ENCODE measurements around the gene ATXN3.

The ATXN3 gene

DNA sequence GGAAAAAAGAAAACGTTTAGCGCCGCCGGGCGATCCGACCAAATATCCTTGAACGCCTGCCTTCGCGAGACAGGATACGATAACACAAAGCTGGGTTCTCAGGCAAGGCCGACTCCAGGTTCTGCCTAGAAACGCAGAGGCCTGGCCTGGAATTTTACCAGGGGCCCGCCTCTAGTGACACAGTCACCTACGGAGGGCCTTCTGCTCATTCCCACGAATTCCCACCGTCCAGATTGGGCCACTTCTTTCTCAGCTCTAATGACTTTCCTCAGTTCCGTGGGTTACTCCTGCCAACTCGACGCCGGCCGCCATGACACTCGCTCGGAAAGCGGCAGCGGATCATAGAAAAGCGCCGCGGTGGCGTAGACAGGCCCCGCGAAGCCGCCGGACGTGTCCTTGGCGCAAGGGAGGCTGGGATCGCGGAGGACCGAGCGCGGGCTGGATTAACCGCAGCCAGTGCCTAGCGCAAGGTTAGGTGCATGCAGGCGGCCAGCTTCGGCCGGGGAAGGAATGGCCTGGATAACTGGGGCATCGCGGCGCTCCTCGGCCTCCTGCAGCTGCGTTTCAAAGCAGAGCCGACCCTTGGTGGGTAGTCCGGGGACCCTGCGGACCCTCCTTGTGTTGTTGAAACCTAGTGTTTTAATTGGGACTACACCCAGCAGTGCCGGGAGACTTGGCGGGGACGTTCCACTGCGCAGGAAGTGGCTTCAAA lies 66.5 kb downstream of the ATXN3 start, which contains the start of gene TRIP11 (continued):
- TF ChIP-seq, protein P1, sequence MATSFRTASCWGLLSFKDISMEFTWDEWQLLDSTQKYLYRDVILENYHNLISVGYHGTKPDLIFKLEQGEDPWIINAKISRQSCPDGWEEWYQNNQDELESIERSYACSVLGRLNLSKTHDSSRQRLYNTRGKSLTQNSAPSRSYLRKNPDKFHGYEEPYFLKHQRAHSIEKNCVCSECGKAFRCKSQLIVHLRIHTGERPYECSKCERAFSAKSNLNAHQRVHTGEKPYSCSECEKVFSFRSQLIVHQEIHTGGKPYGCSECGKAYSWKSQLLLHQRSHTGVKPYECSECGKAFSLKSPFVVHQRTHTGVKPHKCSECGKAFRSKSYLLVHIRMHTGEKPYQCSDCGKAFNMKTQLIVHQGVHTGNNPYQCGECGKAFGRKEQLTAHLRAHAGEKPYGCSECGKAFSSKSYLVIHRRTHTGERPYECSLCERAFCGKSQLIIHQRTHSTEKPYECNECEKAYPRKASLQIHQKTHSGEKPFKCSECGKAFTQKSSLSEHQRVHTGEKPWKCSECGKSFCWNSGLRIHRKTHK (tag by site-specific recombination; IDR thresholded peaks at IDR 0.05), result no peak
- no peak for TF ChIP-seq ZNF747 (tag by site-specific recombination; IDR thresholded peaks at IDR 0.05)
- TF ChIP-seq ZNF292 (tag by site-specific recombination; IDR thresholded peaks at IDR 0.05; ENCODE audit: borderline replicate concordance, low read depth), result no peak
- TF ChIP-seq ZNF707 (tag by site-specific recombination; IDR thresholded peaks at IDR 0.05), result no peak
- TF ChIP-seq ZNF132 (tag by site-specific recombination; IDR thresholded peaks at IDR 0.05; ENCODE audit: borderline replicate concordance), result no peak
- TF ChIP-seq, protein P2, sequence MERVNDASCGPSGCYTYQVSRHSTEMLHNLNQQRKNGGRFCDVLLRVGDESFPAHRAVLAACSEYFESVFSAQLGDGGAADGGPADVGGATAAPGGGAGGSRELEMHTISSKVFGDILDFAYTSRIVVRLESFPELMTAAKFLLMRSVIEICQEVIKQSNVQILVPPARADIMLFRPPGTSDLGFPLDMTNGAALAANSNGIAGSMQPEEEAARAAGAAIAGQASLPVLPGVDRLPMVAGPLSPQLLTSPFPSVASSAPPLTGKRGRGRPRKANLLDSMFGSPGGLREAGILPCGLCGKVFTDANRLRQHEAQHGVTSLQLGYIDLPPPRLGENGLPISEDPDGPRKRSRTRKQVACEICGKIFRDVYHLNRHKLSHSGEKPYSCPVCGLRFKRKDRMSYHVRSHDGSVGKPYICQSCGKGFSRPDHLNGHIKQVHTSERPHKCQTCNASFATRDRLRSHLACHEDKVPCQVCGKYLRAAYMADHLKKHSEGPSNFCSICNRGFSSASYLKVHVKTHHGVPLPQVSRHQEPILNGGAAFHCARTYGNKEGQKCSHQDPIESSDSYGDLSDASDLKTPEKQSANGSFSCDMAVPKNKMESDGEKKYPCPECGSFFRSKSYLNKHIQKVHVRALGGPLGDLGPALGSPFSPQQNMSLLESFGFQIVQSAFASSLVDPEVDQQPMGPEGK (tag by site-specific recombination; IDR thresholded peaks at IDR 0.05), result no peak
- TF ChIP-seq, protein P3, sequence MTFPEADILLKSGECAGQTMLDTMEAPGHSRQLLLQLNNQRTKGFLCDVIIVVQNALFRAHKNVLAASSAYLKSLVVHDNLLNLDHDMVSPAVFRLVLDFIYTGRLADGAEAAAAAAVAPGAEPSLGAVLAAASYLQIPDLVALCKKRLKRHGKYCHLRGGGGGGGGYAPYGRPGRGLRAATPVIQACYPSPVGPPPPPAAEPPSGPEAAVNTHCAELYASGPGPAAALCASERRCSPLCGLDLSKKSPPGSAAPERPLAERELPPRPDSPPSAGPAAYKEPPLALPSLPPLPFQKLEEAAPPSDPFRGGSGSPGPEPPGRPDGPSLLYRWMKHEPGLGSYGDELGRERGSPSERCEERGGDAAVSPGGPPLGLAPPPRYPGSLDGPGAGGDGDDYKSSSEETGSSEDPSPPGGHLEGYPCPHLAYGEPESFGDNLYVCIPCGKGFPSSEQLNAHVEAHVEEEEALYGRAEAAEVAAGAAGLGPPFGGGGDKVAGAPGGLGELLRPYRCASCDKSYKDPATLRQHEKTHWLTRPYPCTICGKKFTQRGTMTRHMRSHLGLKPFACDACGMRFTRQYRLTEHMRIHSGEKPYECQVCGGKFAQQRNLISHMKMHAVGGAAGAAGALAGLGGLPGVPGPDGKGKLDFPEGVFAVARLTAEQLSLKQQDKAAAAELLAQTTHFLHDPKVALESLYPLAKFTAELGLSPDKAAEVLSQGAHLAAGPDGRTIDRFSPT (tag by site-specific recombination; IDR thresholded peaks at IDR 0.05), result no peak
- peak; percentile 77 for TF ChIP-seq ZXDB (tag by site-specific recombination; IDR thresholded peaks at IDR 0.05)
- TF ChIP-seq RBAK (tag by site-specific recombination; IDR thresholded peaks at IDR 0.05), result no peak
- TF ChIP-seq, protein P4, sequence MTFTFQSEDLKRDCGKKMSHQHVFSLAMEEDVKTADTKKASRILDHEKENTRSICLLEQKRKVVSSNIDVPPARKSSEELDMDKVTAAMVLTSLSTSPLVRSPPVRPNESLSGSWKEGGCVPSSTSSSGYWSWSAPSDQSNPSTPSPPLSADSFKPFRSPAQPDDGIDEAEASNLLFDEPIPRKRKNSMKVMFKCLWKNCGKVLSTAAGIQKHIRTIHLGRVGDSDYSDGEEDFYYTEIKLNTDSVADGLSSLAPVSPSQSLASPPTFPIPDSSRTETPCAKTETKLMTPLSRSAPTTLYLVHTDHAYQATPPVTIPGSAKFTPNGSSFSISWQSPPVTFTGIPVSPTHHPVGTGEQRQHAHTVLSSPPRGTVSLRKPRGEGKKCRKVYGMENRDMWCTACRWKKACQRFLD (tag by site-specific recombination; IDR thresholded peaks at IDR 0.05), result no peak
- TF ChIP-seq ZNF426 (tag by site-specific recombination; IDR thresholded peaks at IDR 0.05), result no peak
- TF ChIP-seq ZNF221 (tag by site-specific recombination; IDR thresholded peaks at IDR 0.05; ENCODE audit: borderline replicate concordance), result no peak
- no peak for TF ChIP-seq ZNF621 (tag by site-specific recombination; IDR thresholded peaks at IDR 0.05)
- TF ChIP-seq ZNF140 (tag by site-specific recombination; IDR thresholded peaks at IDR 0.05), result no peak
- TF ChIP-seq, protein P5, sequence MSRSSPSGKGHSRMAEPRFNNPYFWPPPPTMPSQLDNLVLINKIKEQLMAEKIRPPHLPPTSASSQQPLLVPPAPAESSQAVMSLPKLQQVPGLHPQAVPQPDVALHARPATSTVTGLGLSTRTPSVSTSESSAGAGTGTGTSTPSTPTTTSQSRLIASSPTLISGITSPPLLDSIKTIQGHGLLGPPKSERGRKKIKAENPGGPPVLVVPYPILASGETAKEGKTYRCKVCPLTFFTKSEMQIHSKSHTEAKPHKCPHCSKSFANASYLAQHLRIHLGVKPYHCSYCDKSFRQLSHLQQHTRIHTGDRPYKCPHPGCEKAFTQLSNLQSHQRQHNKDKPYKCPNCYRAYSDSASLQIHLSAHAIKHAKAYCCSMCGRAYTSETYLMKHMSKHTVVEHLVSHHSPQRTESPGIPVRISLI (tag by site-specific recombination; IDR thresholded peaks at IDR 0.05), result no peak
- no peak for TF ChIP-seq ZNF571 (tag by site-specific recombination; IDR thresholded peaks at IDR 0.05)
- TF ChIP-seq, protein P6, sequence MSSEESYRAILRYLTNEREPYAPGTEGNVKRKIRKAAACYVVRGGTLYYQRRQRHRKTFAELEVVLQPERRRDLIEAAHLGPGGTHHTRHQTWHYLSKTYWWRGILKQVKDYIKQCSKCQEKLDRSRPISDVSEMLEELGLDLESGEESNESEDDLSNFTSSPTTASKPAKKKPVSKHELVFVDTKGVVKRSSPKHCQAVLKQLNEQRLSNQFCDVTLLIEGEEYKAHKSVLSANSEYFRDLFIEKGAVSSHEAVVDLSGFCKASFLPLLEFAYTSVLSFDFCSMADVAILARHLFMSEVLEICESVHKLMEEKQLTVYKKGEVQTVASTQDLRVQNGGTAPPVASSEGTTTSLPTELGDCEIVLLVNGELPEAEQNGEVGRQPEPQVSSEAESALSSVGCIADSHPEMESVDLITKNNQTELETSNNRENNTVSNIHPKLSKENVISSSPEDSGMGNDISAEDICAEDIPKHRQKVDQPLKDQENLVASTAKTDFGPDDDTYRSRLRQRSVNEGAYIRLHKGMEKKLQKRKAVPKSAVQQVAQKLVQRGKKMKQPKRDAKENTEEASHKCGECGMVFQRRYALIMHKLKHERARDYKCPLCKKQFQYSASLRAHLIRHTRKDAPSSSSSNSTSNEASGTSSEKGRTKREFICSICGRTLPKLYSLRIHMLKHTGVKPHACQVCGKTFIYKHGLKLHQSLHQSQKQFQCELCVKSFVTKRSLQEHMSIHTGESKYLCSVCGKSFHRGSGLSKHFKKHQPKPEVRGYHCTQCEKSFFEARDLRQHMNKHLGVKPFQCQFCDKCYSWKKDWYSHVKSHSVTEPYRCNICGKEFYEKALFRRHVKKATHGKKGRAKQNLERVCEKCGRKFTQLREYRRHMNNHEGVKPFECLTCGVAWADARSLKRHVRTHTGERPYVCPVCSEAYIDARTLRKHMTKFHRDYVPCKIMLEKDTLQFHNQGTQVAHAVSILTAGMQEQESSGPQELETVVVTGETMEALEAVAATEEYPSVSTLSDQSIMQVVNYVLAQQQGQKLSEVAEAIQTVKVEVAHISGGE (tag by site-specific recombination; conservative IDR thresholded peaks at IDR 0.05; ENCODE audit: low read depth), result peak; percentile 65
- TF ChIP-seq ZNF658 (tag by site-specific recombination; IDR thresholded peaks at IDR 0.05), result no peak
- TF ChIP-seq, protein P7, sequence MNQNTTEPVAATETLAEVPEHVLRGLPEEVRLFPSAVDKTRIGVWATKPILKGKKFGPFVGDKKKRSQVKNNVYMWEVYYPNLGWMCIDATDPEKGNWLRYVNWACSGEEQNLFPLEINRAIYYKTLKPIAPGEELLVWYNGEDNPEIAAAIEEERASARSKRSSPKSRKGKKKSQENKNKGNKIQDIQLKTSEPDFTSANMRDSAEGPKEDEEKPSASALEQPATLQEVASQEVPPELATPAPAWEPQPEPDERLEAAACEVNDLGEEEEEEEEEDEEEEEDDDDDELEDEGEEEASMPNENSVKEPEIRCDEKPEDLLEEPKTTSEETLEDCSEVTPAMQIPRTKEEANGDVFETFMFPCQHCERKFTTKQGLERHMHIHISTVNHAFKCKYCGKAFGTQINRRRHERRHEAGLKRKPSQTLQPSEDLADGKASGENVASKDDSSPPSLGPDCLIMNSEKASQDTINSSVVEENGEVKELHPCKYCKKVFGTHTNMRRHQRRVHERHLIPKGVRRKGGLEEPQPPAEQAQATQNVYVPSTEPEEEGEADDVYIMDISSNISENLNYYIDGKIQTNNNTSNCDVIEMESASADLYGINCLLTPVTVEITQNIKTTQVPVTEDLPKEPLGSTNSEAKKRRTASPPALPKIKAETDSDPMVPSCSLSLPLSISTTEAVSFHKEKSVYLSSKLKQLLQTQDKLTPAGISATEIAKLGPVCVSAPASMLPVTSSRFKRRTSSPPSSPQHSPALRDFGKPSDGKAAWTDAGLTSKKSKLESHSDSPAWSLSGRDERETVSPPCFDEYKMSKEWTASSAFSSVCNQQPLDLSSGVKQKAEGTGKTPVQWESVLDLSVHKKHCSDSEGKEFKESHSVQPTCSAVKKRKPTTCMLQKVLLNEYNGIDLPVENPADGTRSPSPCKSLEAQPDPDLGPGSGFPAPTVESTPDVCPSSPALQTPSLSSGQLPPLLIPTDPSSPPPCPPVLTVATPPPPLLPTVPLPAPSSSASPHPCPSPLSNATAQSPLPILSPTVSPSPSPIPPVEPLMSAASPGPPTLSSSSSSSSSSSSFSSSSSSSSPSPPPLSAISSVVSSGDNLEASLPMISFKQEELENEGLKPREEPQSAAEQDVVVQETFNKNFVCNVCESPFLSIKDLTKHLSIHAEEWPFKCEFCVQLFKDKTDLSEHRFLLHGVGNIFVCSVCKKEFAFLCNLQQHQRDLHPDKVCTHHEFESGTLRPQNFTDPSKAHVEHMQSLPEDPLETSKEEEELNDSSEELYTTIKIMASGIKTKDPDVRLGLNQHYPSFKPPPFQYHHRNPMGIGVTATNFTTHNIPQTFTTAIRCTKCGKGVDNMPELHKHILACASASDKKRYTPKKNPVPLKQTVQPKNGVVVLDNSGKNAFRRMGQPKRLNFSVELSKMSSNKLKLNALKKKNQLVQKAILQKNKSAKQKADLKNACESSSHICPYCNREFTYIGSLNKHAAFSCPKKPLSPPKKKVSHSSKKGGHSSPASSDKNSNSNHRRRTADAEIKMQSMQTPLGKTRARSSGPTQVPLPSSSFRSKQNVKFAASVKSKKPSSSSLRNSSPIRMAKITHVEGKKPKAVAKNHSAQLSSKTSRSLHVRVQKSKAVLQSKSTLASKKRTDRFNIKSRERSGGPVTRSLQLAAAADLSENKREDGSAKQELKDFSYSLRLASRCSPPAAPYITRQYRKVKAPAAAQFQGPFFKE (tag by site-specific recombination; IDR thresholded peaks at IDR 0.05; ENCODE audit: borderline replicate concordance), result no peak
- TF ChIP-seq ZNF585B (tag by site-specific recombination; IDR thresholded peaks at IDR 0.05), result no peak
